HG03520 (cell line): Measurements from ENCODE around the gene AOC2.
A peak's percentile ranks its signal among the peaks of the same experiment; 100 is the strongest.
"Not testable (repeated sequence)": the region's sequence is repeated elsewhere in the genome, so short reads cannot be mapped to it uniquely, and the experiment has no call there.

Experiments used
- ATAC-seq: cut with Tn5 transposase; IDR thresholded peaks from one replicate; pipeline ENCODE4 v1.9.1; 2021; ENCODE audit warnings: mild to moderate bottlenecking, moderate library complexity; ENCODE audit not compliant: unreplicated experiment

AOC2 gene

GRCh38 chr17:42832213-42832933, 12.0 kb upstream of the AOC2 start:
- no peak for ATAC-seq

GRCh38 chr17:42832934-42833766, 11.2 kb upstream of the AOC2 start, which contains the start of gene PSME3:
Gene PSME3 (plus strand): TSS chr17:42833397. CDS start chr17:42833632, 235 bp downstream.
- peak; percentile 74 for ATAC-seq

GRCh38 chr17:42833767-42834422, 10.5 kb upstream of the AOC2 start:
- ATAC-seq: no peak

- no peak for ATAC-seq
These were observed 8.6 kb upstream of the AOC2 start for GRCh38 chr17:42835732-42836131.

GRCh38 chr17:42841975-42842685, 2.2 kb upstream of the AOC2 start:
- no peak for ATAC-seq

GRCh38 chr17:42843358-42843934, 934 bp upstream of the AOC2 start:
- no peak for ATAC-seq

GRCh38 chr17:42844761-42845555, 578 bp downstream of the AOC2 start:
- no peak for ATAC-seq

GRCh38 chr17:42845556-42845917, 1.2 kb downstream of the AOC2 start:
- no peak for ATAC-seq

GRCh38 chr17:42845918-42846593, 1.7 kb downstream of the AOC2 start:
- ATAC-seq: no peak

GRCh38 chr17:42846594-42847280, 2.4 kb downstream of the AOC2 start:
- no peak for ATAC-seq

GRCh38 chr17:42848093-42848492, 3.7 kb downstream of the AOC2 start:
- ATAC-seq: no peak

- ATAC-seq: no peak
These were observed 4.7 kb downstream of the AOC2 start for GRCh38 chr17:42849031-42849430.

GRCh38 chr17:42849451-42850181, 5.2 kb downstream of the AOC2 start:
- ATAC-seq: no peak

- ATAC-seq: no peak
These were observed 6.6 kb downstream of the AOC2 start, which contains the start of gene AOC3 for GRCh38 chr17:42850954-42851353. Gene AOC3 (plus strand): TSS chr17:42851199. CDS start chr17:42851344, 145 bp downstream.

- ATAC-seq: not testable (repeated sequence)
These were observed 7.2 kb downstream of the AOC2 start for GRCh38 chr17:42851371-42852240.

- ATAC-seq: no peak
These were observed 8.0 kb downstream of the AOC2 start for GRCh38 chr17:42852351-42852750.

GRCh38 chr17:42853004-42853403, 8.6 kb downstream of the AOC2 start:
- ATAC-seq: no peak
